Fibroblast of lung (primary cell): ENCODE results near the gene ZNRF3.

ENCODE experiments used
- CTCF ChIP-seq, 2 donors: IDR thresholded peaks in 1 of 2; conservative IDR thresholded peaks in 1 of 2; 1 replicate in 1 of 2; 2 replicates in 1 of 2; pipeline ENCODE4 v1.5.1; 2011 to 2012; ENCODE audit warnings: low read length in 2 of 2, control low read depth in 1 of 2, inconsistent platforms in 1 of 2, low read depth in 1 of 2, mild to moderate bottlenecking in 1 of 2
- EZH2 ChIP-seq: IDR thresholded peaks from 2 replicates; pipeline ENCODE4 v1.5.1; 2012; ENCODE audit warnings: low read length, control low read depth, mild to moderate bottlenecking; ENCODE audit errors: missing control alignments

- TF ChIP-seq CTCF (conservative IDR thresholded peaks at IDR 0.05 in 1 of 2, IDR thresholded peaks at IDR 0.05 in 1 of 2; ENCODE audit: low read depth in 1 of 2, low read length in 2 of 2) (no peak), EZH2 (no peak)
These were observed 161.3 kb downstream of the ZNRF3 start for GRCh38 chr22:29044657-29045176.
